WTC11 (cell line): Measurements from ENCODE around the gene ABCF2.

Experiments
- CBFB ChIP-seq: sonication (generic); formaldehyde crosslinking; IDR thresholded peaks from 2 replicates; pipeline ENCODE4 v1.8.1; 2022; ENCODE audit warnings: mild to moderate bottlenecking, low read depth, missing genetic modification reagents
- CREB1 ChIP-seq: sonication (generic); formaldehyde crosslinking; IDR thresholded peaks from 2 replicates; pipeline ENCODE4 v1.8.0; 2023; ENCODE audit warnings: mild to moderate bottlenecking, missing genetic modification reagents
- KAT7 ChIP-seq: sonication (generic); formaldehyde crosslinking; IDR thresholded peaks from 2 replicates; pipeline ENCODE4 v1.8.1; 2023; ENCODE audit warnings: missing genetic modification reagents, mild to moderate bottlenecking, borderline replicate concordance
- MXD4 ChIP-seq: fragments of 250-450 bp; sonication (Bioruptor Pico); IDR thresholded peaks from 2 replicates; pipeline ENCODE4 v1.8.0; 2021; ENCODE audit warnings: mild to moderate bottlenecking, moderate library complexity, borderline replicate concordance
- NFE2L1 ChIP-seq: sonication (generic); formaldehyde crosslinking; IDR thresholded peaks from 2 replicates; pipeline ENCODE4 v1.8.1; 2023; ENCODE audit warnings: missing genetic modification reagents
- NR2C2 ChIP-seq: sonication (generic); formaldehyde crosslinking; IDR thresholded peaks from 2 replicates; pipeline ENCODE4 v1.8.0; 2022; ENCODE audit warnings: mild to moderate bottlenecking, missing genetic modification reagents
- ZNF317 ChIP-seq: sonication (generic); formaldehyde crosslinking; IDR thresholded peaks from 2 replicates; pipeline ENCODE4 v1.8.1; 2023; ENCODE audit warnings: low read depth, mild to moderate bottlenecking, moderate library complexity, missing genetic modification reagents, borderline replicate concordance
- TF ChIP-seq, protein P1 (sequence below): sonication (generic); formaldehyde crosslinking; IDR thresholded peaks from 2 replicates; pipeline ENCODE4 v1.8.1; 2023; ENCODE audit warnings: mild to moderate bottlenecking, moderate library complexity, missing genetic modification reagents
- TF ChIP-seq, protein P2 (sequence below): sonication (generic); formaldehyde crosslinking; IDR thresholded peaks from 2 replicates; pipeline ENCODE4 v1.8.1; 2022; ENCODE audit warnings: mild to moderate bottlenecking, missing genetic modification reagents, moderate library complexity, borderline replicate concordance
- TF ChIP-seq, protein P3 (sequence below): fragments of 200-600 bp; IDR thresholded peaks from 2 replicates; pipeline ENCODE4 v1.8.0; 2022; ENCODE audit warnings: antibody characterized with exemption
- TF ChIP-seq, protein P4 (sequence below): sonication (generic); formaldehyde crosslinking; IDR thresholded peaks from 2 replicates; pipeline ENCODE4 v1.8.1; 2023; ENCODE audit warnings: mild to moderate bottlenecking, missing genetic modification reagents, borderline replicate concordance

DNA sequence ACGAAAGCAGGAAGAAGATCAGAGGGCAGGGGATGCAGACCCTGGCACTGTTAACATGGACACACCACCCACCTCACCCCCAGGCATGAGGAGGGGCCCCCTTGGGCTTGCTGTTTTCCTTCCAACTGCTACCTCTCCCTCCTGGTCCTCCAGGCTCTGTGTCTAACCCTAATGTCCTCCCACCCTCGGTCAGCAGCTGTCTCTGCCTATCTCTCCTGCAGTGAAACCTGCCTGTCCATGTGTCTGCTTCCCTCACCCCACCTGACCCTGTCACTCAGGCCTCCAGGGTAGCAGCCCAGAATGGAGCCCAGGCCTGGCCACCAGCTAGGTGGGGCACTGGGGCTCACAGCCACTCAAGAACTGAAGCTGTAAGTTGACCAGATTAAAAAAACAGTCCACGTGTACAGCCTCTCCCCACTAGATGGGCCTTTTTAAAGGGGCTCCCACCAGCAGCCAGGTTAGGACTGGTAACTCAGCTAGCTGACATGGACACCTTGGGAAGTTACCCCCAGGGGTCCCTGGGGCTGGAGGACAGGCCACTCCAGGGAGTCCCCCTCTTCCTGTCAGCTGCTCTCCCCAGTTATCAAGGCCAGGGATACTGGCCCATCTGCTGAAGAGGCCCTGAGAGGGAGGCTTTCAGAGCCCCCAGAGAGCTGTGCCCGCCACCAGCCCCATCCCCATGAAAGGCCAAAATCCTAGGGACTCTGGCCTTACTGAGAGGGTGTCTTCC lies 20.0 kb upstream of the ABCF2 start:
- TF ChIP-seq, protein P1, sequence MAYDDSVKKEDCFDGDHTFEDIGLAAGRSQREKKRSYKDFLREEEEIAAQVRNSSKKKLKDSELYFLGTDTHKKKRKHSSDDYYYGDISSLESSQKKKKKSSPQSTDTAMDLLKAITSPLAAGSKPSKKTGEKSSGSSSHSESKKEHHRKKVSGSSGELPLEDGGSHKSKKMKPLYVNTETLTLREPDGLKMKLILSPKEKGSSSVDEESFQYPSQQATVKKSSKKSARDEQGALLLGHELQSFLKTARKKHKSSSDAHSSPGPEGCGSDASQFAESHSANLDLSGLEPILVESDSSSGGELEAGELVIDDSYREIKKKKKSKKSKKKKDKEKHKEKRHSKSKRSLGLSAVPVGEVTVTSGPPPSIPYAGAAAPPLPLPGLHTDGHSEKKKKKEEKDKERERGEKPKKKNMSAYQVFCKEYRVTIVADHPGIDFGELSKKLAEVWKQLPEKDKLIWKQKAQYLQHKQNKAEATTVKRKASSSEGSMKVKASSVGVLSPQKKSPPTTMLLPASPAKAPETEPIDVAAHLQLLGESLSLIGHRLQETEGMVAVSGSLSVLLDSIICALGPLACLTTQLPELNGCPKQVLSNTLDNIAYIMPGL (CRISPR knock-in tag): no peak
- no peak for TF ChIP-seq NFE2L1 (CRISPR knock-in tag)
- TF ChIP-seq, protein P2, sequence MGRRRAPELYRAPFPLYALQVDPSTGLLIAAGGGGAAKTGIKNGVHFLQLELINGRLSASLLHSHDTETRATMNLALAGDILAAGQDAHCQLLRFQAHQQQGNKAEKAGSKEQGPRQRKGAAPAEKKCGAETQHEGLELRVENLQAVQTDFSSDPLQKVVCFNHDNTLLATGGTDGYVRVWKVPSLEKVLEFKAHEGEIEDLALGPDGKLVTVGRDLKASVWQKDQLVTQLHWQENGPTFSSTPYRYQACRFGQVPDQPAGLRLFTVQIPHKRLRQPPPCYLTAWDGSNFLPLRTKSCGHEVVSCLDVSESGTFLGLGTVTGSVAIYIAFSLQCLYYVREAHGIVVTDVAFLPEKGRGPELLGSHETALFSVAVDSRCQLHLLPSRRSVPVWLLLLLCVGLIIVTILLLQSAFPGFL: no peak
- no peak for TF ChIP-seq ZNF317 (CRISPR knock-in tag)
- no peak for TF ChIP-seq KAT7 (CRISPR knock-in tag)
- TF ChIP-seq CBFB: no peak
- TF ChIP-seq, protein P3, sequence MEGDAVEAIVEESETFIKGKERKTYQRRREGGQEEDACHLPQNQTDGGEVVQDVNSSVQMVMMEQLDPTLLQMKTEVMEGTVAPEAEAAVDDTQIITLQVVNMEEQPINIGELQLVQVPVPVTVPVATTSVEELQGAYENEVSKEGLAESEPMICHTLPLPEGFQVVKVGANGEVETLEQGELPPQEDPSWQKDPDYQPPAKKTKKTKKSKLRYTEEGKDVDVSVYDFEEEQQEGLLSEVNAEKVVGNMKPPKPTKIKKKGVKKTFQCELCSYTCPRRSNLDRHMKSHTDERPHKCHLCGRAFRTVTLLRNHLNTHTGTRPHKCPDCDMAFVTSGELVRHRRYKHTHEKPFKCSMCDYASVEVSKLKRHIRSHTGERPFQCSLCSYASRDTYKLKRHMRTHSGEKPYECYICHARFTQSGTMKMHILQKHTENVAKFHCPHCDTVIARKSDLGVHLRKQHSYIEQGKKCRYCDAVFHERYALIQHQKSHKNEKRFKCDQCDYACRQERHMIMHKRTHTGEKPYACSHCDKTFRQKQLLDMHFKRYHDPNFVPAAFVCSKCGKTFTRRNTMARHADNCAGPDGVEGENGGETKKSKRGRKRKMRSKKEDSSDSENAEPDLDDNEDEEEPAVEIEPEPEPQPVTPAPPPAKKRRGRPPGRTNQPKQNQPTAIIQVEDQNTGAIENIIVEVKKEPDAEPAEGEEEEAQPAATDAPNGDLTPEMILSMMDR: no peak
- TF ChIP-seq CREB1 (CRISPR knock-in tag): no peak
- TF ChIP-seq NR2C2 (CRISPR knock-in tag): no peak
- TF ChIP-seq, protein P4, sequence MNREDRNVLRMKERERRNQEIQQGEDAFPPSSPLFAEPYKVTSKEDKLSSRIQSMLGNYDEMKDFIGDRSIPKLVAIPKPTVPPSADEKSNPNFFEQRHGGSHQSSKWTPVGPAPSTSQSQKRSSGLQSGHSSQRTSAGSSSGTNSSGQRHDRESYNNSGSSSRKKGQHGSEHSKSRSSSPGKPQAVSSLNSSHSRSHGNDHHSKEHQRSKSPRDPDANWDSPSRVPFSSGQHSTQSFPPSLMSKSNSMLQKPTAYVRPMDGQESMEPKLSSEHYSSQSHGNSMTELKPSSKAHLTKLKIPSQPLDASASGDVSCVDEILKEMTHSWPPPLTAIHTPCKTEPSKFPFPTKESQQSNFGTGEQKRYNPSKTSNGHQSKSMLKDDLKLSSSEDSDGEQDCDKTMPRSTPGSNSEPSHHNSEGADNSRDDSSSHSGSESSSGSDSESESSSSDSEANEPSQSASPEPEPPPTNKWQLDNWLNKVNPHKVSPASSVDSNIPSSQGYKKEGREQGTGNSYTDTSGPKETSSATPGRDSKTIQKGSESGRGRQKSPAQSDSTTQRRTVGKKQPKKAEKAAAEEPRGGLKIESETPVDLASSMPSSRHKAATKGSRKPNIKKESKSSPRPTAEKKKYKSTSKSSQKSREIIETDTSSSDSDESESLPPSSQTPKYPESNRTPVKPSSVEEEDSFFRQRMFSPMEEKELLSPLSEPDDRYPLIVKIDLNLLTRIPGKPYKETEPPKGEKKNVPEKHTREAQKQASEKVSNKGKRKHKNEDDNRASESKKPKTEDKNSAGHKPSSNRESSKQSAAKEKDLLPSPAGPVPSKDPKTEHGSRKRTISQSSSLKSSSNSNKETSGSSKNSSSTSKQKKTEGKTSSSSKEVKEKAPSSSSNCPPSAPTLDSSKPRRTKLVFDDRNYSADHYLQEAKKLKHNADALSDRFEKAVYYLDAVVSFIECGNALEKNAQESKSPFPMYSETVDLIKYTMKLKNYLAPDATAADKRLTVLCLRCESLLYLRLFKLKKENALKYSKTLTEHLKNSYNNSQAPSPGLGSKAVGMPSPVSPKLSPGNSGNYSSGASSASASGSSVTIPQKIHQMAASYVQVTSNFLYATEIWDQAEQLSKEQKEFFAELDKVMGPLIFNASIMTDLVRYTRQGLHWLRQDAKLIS (CRISPR knock-in tag): no peak
- TF ChIP-seq MXD4 (CRISPR knock-in tag): no peak
